Omental fat pad (tissue), 4 donors: Measurements from ENCODE around the gene CMIP. TPM values are rescaled to one million over a fixed set of nuclear protein-coding genes. Genes with fewer than 3 reads are reported as not detected.

Source experiments
- ATAC-seq: fragments of 150-250 bp; one replicate; pipeline ENCODE4 v1.9.1; 2016; ENCODE audit warnings: mild to moderate bottlenecking, moderate library complexity; ENCODE audit not compliant: low FRiP score
- DNase-seq: peaks from one replicate; pipeline ENCODE4 v3.0.0-alpha.2; 2019; ENCODE audit warnings: low spot score
- CTCF ChIP-seq, 3 donors: fragments of 450-650 bp; IDR thresholded peaks; one replicate each; pipeline ENCODE4 v1.5.1; 2016 to 2017; ENCODE audit warnings: antibody characterized with exemption in 3 of 3, mild to moderate bottlenecking in 3 of 3, moderate library complexity in 2 of 3
- total RNA-seq, 4 donors: library from RNA; depleted of rRNA; stranded (reverse); fragments of >200 nt; gene quantifications; one replicate each; pipeline ENCODE4 v1.1.0, GENCODE V29; 2016

CMIP gene
- total RNA-seq, 4 donors from 2014 or later, result 15.8 to 52.8 (median 32.0) TPM

DNA sequence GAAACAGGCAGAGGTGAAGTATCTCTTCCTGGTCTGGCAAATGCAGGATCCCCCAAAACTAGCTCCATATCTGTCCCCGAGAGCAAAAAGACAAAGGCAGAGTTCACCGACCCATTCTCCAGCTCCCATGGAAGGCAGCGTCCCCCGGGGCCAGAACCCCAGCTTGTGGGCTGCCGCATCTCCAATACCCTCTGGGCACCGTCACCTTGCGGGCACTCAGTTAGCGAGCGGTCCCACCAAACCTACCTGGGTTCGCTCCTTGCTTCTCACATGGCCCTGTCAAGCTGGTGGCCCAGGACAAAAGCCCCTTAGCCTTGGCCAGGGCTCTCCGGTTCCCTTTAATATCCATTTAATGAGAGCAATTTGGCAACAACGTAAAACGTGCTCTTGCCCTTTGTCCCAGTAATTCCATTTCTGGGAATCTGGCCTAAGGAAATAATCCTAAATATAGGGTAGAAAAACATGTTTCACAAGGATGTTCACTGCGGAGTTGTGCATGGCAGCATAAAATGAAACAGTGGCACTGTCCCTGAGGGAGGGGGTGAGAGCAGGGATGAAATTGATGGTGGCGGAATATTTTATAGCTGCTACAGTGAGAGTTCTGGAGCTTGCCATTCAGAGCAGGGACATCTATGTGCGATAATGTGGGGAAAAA is 157.1 kb downstream of the CMIP start:
- ATAC-seq (no peak), DNase-seq (no peak)
- TF ChIP-seq CTCF (IDR thresholded peaks at IDR 0.05), result no peak

- ATAC-seq (no peak), DNase-seq (no peak)
- TF ChIP-seq CTCF (IDR thresholded peaks at IDR 0.05), result no peak
These were observed 157.7 kb downstream of the CMIP start for GRCh38 chr16:81602256-81602776.

DNA sequence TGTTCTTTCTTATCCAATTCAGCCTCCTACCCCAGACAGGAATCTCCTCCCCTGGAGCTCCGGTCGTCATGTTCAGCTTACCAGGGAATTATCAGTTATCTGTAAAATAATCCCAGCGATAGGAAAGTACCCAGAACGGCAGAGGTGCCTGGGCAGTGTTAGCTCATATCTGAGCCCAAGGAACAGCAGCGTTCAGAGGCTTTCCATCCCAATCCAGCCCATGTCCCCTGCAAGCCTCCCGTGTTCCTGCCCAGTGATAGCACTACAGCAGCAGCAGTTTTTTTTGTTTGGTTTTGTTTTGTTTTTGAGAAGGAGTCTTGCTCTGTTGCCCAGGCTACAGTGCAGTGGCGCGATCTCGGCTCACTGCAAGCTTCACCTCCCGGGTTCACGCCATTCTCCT is 158.2 kb downstream of the CMIP start:
- ATAC-seq (no peak), DNase-seq (no peak)
- TF ChIP-seq CTCF (IDR thresholded peaks at IDR 0.05), result no peak

DNA sequence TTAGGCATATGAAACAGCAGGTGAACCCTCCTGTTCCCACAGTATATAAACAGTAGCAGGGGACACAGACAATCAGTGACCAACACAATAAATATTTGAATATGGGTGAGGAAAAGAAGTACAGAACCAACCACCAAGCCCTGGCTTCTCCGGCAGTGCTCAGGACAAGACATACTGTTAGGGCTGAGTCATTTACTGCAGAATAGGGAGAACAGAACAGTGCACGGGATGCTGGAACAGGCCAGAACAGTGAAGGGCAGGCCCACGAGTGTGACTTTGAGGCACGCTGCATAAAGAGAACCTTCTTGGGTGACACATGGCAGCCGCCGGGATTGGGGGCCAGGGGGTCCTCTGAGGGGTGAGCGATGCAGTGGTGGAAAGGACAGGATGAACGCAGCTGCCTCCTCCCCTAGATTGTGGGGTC is 160.4 kb downstream of the CMIP start:
- no peak for TF ChIP-seq CTCF (IDR thresholded peaks at IDR 0.05)
- no peak for ATAC-seq

DNA sequence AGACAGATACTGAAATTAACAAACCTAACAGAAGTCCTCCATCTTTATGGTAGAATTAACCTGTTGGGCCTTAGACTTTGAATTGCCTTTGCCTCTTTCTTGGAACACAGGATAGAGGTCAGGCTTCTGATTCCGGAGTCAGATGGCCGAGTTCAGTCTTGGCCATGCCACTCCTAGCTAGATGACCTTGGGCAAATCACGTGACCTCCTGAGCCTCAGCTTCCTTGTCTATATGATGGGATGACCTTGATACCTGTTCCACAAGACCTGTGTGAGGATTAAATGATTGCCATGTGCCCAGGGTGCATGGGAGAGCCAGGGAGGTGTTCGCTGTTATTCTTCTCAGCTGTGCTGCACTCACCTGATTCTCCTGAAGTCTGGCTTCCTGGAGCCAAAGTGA is 161.4 kb downstream of the CMIP start:
- no peak for TF ChIP-seq CTCF (IDR thresholded peaks at IDR 0.05)
- no peak for DNase-seq
- no peak for ATAC-seq

More for the DNA sequence above, 160.4 kb downstream of the CMIP start:
- no peak for DNase-seq

GRCh38 chr16:81607006-81607405 is 162.4 kb downstream of the CMIP start:
- ATAC-seq, result no peak

More at GRCh38 chr16:81607006-81607405, 162.4 kb downstream of the CMIP start:
- no peak for DNase-seq
- TF ChIP-seq CTCF (IDR thresholded peaks at IDR 0.05), result no peak
